Loucy (cell line): ENCODE measurements around the gene FAM9C.

Experiments used
- CTCF ChIP-seq: fragments of 200-600 bp; sonication (generic); conservative IDR thresholded peaks from 2 replicates; pipeline ENCODE4 v1.5.1; 2014; ENCODE audit warnings: mild to moderate bottlenecking, antibody characterized with exemption, low read length
- EZH2phosphoT487 ChIP-seq: fragments of 200-600 bp; IDR thresholded peaks from 2 replicates; pipeline ENCODE4 v1.6.1; 2018; ENCODE audit warnings: antibody characterized with exemption, mild to moderate bottlenecking, moderate library complexity, borderline replicate concordance

GRCh38 chrX:13000301-13000811 lies 44.1 kb downstream of the FAM9C start:
- TF ChIP-seq CTCF, result no peak
- TF ChIP-seq EZH2phosphoT487, result no peak
